Spinal cord (tissue), 10 donors: ENCODE data around the gene BMPER. TPM values are rescaled to one million over a fixed set of nuclear protein-coding genes. Genes with fewer than 3 reads are reported as not detected.

ENCODE experiments used
- DNase-seq, 6 donors: peaks; one replicate each; pipeline versions ENCODE4 v3.0.0 to v3.0.0-alpha.2; 2013 to 2015; ENCODE audit warnings: low spot score in 6 of 6, low read depth in 4 of 6
- H3K27ac ChIP-seq: one replicate; pipeline ENCODE4 v1.5.1; 2013; ENCODE audit warnings: low read depth, low read length, control low read depth
- H3K27me3 ChIP-seq: one replicate; pipeline ENCODE4 v1.6.1; 2013; ENCODE audit warnings: low read length; ENCODE audit not compliant: control insufficient read depth, insufficient read depth
- H3K36me3 ChIP-seq: one replicate; pipeline ENCODE4 v1.6.1; 2013; ENCODE audit warnings: low read length; ENCODE audit not compliant: control insufficient read depth, insufficient read depth
- H3K4me1 ChIP-seq: one replicate; pipeline ENCODE4 v1.6.1; 2013; ENCODE audit warnings: low read length; ENCODE audit not compliant: control insufficient read depth, insufficient read depth
- H3K4me3 ChIP-seq: one replicate; pipeline ENCODE4 v1.5.1; 2013; ENCODE audit warnings: low read depth, low read length, control low read depth
- H3K9me3 ChIP-seq: one replicate; pipeline ENCODE4 v1.6.1; 2013; ENCODE audit warnings: low read length; ENCODE audit not compliant: control insufficient read depth, insufficient read depth
- WGBS: methylation state at CpG from one replicate; pipeline ENCODE4 v1.1.5; 2013; ENCODE audit warnings: missing lambda C conversion rate; ENCODE audit not compliant: insufficient coverage; 5-methylcytosine and 5-hydroxymethylcytosine counted together
- polyA plus RNA-seq, 2 donors: library from polyadenylated mRNA; unstranded; fragments of 120-200 nt; gene quantifications; one replicate each; pipeline ENCODE4 v1.2.1, GENCODE V29; 2013; ENCODE audit not compliant: insufficient read length in 2 of 2
- total RNA-seq, 2 donors: library from RNA; depleted of rRNA in 1 of 2; stranded (reverse); fragments of 120-200 nt in 1 of 2; fragments of >200 nt in 1 of 2; gene quantifications; one replicate each; pipeline versions ENCODE4 v1.2.3 to v1.2.4, GENCODE V29; 2013 to 2014
- donor health status: healthy.

Gene BMPER
- total and polyA plus RNA-seq, 4 donors = 16.8 to 36.3 (median 29.1) TPM

GRCh38 chr7:34064519-34065158 lies 159.3 kb downstream of the BMPER start:
- H3K27me3 ChIP-seq = no peaks in the 10 kb centered on the region
- WGBS = 54% methylated on average over 2 of the region's 4 CpGs
- peak in 2 of 6 donors; percentile 17 to 40 for DNase-seq
- no peaks in the 10 kb centered on the region for H3K36me3 ChIP-seq
- H3K4me3 ChIP-seq = no peak overlapping the region
- peaks cover 10% of the 10 kb centered on the region for H3K4me1 ChIP-seq
- no peak overlapping the region for H3K27ac ChIP-seq
- no peaks in the 10 kb centered on the region for H3K9me3 ChIP-seq

- Histone ChIP-seq H3K36me3 (no peaks in the 10 kb centered on the region), H3K27ac (no peak overlapping the region), H3K27me3 (no peaks in the 10 kb centered on the region), H3K4me1 (peaks cover 6% of the 10 kb centered on the region), H3K4me3 (no peak overlapping the region), H3K9me3 (no peaks in the 10 kb centered on the region)
- no CpG with 5 or more reads among the region's 1 CpG for WGBS
- no peak for DNase-seq
Observed at GRCh38 chr7:34066411-34066810, 161.1 kb downstream of the BMPER start.

GRCh38 chr7:34067005-34067778 lies 161.9 kb downstream of the BMPER start:
- Histone ChIP-seq H3K27ac (no peak overlapping the region), H3K27me3 (no peaks in the 10 kb centered on the region), H3K4me3 (no peak overlapping the region), H3K9me3 (no peaks in the 10 kb centered on the region), H3K36me3 (no peaks in the 10 kb centered on the region), H3K4me1 (peaks cover 6% of the 10 kb centered on the region)
- peak in 1 of 6 donors; percentile 44 for DNase-seq
- 91% methylated on average over 5 of the region's 7 CpGs for WGBS

- DNase-seq = no peak
- 100% methylated on average over 2 of the region's 2 CpGs for WGBS
Observed at GRCh38 chr7:34069676-34070075, 164.3 kb downstream of the BMPER start.

GRCh38 chr7:34070511-34071323 lies 165.4 kb downstream of the BMPER start:
- DNase-seq = peak in 1 of 6 donors; percentile 34
- Histone ChIP-seq H3K36me3 (no peaks in the 10 kb centered on the region), H3K9me3 (no peaks in the 10 kb centered on the region), H3K4me1 (no peaks in the 10 kb centered on the region), H3K4me3 (no peak overlapping the region), H3K27me3 (no peaks in the 10 kb centered on the region), H3K27ac (no peak overlapping the region)
- WGBS = 62% methylated on average over 2 of the region's 5 CpGs

More at GRCh38 chr7:34069676-34070075, 164.3 kb downstream of the BMPER start:
- H3K4me3 ChIP-seq = no peak overlapping the region
- H3K27me3 ChIP-seq = no peaks in the 10 kb centered on the region
- H3K4me1 ChIP-seq = peaks cover 2% of the 10 kb centered on the region
- H3K36me3 ChIP-seq = no peaks in the 10 kb centered on the region
- no peaks in the 10 kb centered on the region for H3K9me3 ChIP-seq
- H3K27ac ChIP-seq = no peak overlapping the region

GRCh38 chr7:34073676-34074075 lies 168.3 kb downstream of the BMPER start:
- Histone ChIP-seq H3K9me3 (no peaks in the 10 kb centered on the region), H3K4me1 (no peaks in the 10 kb centered on the region), H3K27ac (no peak overlapping the region), H3K27me3 (no peaks in the 10 kb centered on the region), H3K4me3 (no peak overlapping the region), H3K36me3 (no peaks in the 10 kb centered on the region)
- no peak for DNase-seq
- WGBS = 33% methylated on average over 2 of the region's 2 CpGs

GRCh38 chr7:34074421-34074820 lies 169.1 kb downstream of the BMPER start:
- WGBS = 86% methylated on average over 5 of the region's 7 CpGs
- peaks cover 3% of the 10 kb centered on the region for H3K36me3 ChIP-seq
- no peak for DNase-seq

GRCh38 chr7:34075523-34076370 lies 170.4 kb downstream of the BMPER start:
- Histone ChIP-seq H3K36me3 (peaks cover 3% of the 10 kb centered on the region), H3K27me3 (no peaks in the 10 kb centered on the region), H3K27ac (no peak overlapping the region), H3K4me3 (no peak overlapping the region), H3K9me3 (no peaks in the 10 kb centered on the region), H3K4me1 (peaks cover 2% of the 10 kb centered on the region)
- 85% methylated on average over 6 of the region's 9 CpGs for WGBS
- DNase-seq = peak in 1 of 6 donors; percentile 68

More at GRCh38 chr7:34074421-34074820, 169.1 kb downstream of the BMPER start:
- Histone ChIP-seq H3K4me1 (peaks cover 2% of the 10 kb centered on the region), H3K4me3 (no peak overlapping the region), H3K27ac (no peak overlapping the region), H3K9me3 (no peaks in the 10 kb centered on the region), H3K27me3 (no peaks in the 10 kb centered on the region)

- WGBS = 100% methylated on average over 1 of the region's 2 CpGs
- H3K27ac ChIP-seq = no peak overlapping the region
Observed at GRCh38 chr7:34077168-34077567, 171.8 kb downstream of the BMPER start.

More at GRCh38 chr7:34077168-34077567, 171.8 kb downstream of the BMPER start:
- Histone ChIP-seq H3K4me3 (no peak overlapping the region), H3K27me3 (no peaks in the 10 kb centered on the region), H3K9me3 (no peaks in the 10 kb centered on the region), H3K36me3 (peaks cover 3% of the 10 kb centered on the region), H3K4me1 (peaks cover 2% of the 10 kb centered on the region)
- no peak for DNase-seq
